ENCODE data around the gene TMEM123.
A peak's percentile ranks its signal among the peaks of the same experiment; 100 is the strongest.

Gene TMEM123

GRCh38 chr11:102357116-102357515 is 95.4 kb downstream of the TMEM123 start:
- no peak for DNase-seq

DNA sequence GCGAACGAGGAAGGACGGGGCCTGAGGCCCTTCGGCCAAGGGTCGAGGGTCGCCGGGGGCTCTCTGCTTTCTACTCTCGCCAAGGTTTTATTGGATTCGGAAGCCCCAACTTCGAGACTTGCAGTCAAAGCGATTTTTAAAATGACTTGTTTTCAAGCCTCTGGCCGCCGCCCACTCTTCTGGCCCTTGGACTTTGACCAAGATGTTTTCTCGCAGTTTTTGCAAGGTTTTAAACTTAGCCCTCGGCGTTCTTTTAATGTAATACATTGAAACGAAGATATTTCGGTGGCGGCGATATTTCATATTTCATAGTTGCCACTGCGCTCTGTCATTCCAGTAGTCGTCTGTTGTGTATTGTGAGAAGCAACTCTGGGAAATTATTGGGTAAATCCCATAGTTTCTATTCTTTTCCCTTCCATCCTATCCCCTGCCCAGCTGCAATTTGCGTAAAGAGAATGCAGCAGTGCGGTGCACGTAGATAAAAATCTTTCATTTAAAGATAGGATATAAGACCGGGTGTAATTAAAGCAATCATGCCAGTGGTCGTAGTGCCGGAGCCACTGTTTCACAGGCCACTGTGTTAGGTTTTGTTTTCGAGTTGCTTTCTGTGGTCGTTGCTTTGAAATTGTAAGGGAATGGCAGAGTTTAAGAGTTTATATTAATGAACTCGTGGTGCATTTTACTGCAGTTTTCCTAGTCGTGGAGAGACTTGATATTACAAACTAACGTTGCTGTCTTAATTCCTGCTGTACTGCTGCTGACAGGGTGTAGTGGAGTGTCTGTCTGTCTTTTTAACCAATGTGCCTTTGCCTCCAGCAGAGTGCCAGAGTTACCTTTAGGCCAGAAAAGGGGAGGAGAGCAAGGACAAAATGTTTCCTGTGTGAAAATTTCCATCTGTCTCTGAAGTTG is 104.8 kb downstream of the TMEM123 start:
- DNase-seq = no peak

- DNase-seq = peak; percentile 95
Observed at GRCh38 chr11:102346748-102347461, 105.7 kb downstream of the TMEM123 start, which contains the start of gene BIRC2. Gene BIRC2 (plus strand): TSS chr11:102347214. CDS start chr11:102349855, 2,641 bp downstream.

- no peak for DNase-seq
Observed at GRCh38 chr11:102346456-102346747, 106.2 kb downstream of the TMEM123 start.

Measured in activated gamma-delta T cell (primary cell).